M059J (cell line): ENCODE measurements around the gene MAP3K15. TPM values are rescaled to one million over a fixed set of nuclear protein-coding genes. Genes with fewer than 3 reads are reported as not detected.
"Not testable (repeated sequence)": the region's sequence is repeated elsewhere in the genome, so short reads cannot be mapped to it uniquely, and the experiment has no call there.

ENCODE experiments used
- DNase-seq: peaks from one replicate; pipeline ENCODE4 v3.0.0-alpha.2; 2012; ENCODE audit warnings: low read depth
- total RNA-seq: library from RNA; depleted of rRNA; stranded (reverse); fragments of >200 nt; shearing (Covaris generic); gene quantifications from 2 replicates; pipeline ENCODE4 v1.2.3, GENCODE V29; 2014

MAP3K15 gene
- total RNA-seq, 1 experiment from 2014 or later, result not detected

- DNase-seq, result no peak
Measured at GRCh38 chrX:19532709-19533108, 17.4 kb upstream of the MAP3K15 start.

- DNase-seq, result no peak
Measured at GRCh38 chrX:19517965-19518364, 2.7 kb upstream of the MAP3K15 start.

- DNase-seq, result no peak
Measured at GRCh38 chrX:19515615-19516105, 352 bp upstream of the MAP3K15 start.

- DNase-seq, result no peak
Measured at GRCh38 chrX:19513383-19513782, 1.9 kb downstream of the MAP3K15 start.

- no peak for DNase-seq
Measured at GRCh38 chrX:19512961-19513360, 2.3 kb downstream of the MAP3K15 start.

GRCh38 chrX:19512359-19512758 is 2.9 kb downstream of the MAP3K15 start:
- DNase-seq, result no peak

- DNase-seq, result not testable (repeated sequence)
Measured at GRCh38 chrX:19511796-19512195, 3.5 kb downstream of the MAP3K15 start.

- no peak for DNase-seq
Measured at GRCh38 chrX:19496711-19497110, 18.6 kb downstream of the MAP3K15 start.

- no peak for DNase-seq
Measured at GRCh38 chrX:19487520-19488200, 27.6 kb downstream of the MAP3K15 start.

- DNase-seq, result no peak
Measured at GRCh38 chrX:19479458-19479857, 35.9 kb downstream of the MAP3K15 start.

GRCh38 chrX:19468383-19468782 is 46.9 kb downstream of the MAP3K15 start:
- not testable (repeated sequence) for DNase-seq

- DNase-seq, result no peak
Measured at GRCh38 chrX:19462879-19463278, 52.4 kb downstream of the MAP3K15 start.

GRCh38 chrX:19462231-19462630 is 53.1 kb downstream of the MAP3K15 start:
- no peak for DNase-seq

- DNase-seq, result no peak
Measured at GRCh38 chrX:19457662-19458061, 57.6 kb downstream of the MAP3K15 start.

- no peak for DNase-seq
Measured at GRCh38 chrX:19448077-19448476, 67.2 kb downstream of the MAP3K15 start.

- no peak for DNase-seq
Measured at GRCh38 chrX:19446397-19446796, 68.9 kb downstream of the MAP3K15 start.

- not testable (repeated sequence) for DNase-seq
Measured at GRCh38 chrX:19445772-19446171, 69.5 kb downstream of the MAP3K15 start.

- DNase-seq, result no peak
Measured at GRCh38 chrX:19443869-19444526, 71.3 kb downstream of the MAP3K15 start.

- peak; percentile 62 for DNase-seq
Measured at GRCh38 chrX:19440713-19441112, 74.6 kb downstream of the MAP3K15 start.

GRCh38 chrX:19422661-19423060 is 92.6 kb downstream of the MAP3K15 start:
- not testable (repeated sequence) for DNase-seq

GRCh38 chrX:19410259-19410658 is 105.0 kb downstream of the MAP3K15 start:
- DNase-seq, result no peak

- no peak for DNase-seq
Measured at GRCh38 chrX:19403696-19404095, 111.6 kb downstream of the MAP3K15 start.

- DNase-seq, result no peak
Measured at GRCh38 chrX:19392703-19393102, 122.6 kb downstream of the MAP3K15 start.
